Thoracic aorta (tissue), 2 donors: ENCODE measurements around the gene SYTL3. TPM values are rescaled to one million over a fixed set of nuclear protein-coding genes. Genes with fewer than 3 reads are reported as not detected.
"Not testable (repeated sequence)": the region's sequence is repeated elsewhere in the genome, so short reads cannot be mapped to it uniquely, and the experiment has no call there.

ENCODE experiments used
- ATAC-seq: fragments of 150-250 bp; one replicate; pipeline ENCODE4 v1.8.0; 2017; ENCODE audit warnings: low read depth; ENCODE audit not compliant: insufficient number of reproducible peaks, low FRiP score
- DNase-seq: peaks from one replicate; pipeline ENCODE4 v3.0.0-alpha.2; 2020; ENCODE audit warnings: low spot score
- H3K27ac ChIP-seq, 2 donors: fragments of 200-600 bp; sonication (generic); 1 replicate in 1 of 2; 2 replicates in 1 of 2; pipeline ENCODE4 v1.5.1; 2016; ENCODE audit warnings: mild to moderate bottlenecking in 2 of 2, moderate library complexity in 2 of 2
- H3K27me3 ChIP-seq: fragments of 200-600 bp; sonication (generic); replicated peaks from 2 replicates; pipeline ENCODE4 v1.6.0; 2016; ENCODE audit warnings: mild to moderate bottlenecking; ENCODE audit not compliant: insufficient read depth
- H3K36me3 ChIP-seq: fragments of 200-600 bp; sonication (generic); one replicate; pipeline ENCODE4 v1.5.1; 2016
- H3K4me1 ChIP-seq, 2 donors: fragments of 200-600 bp; sonication (generic); 1 replicate in 1 of 2; 2 replicates in 1 of 2; pipeline versions ENCODE4 v1.5.1 to v1.6.0; 2016; ENCODE audit warnings: low read depth in 2 of 2, mild to moderate bottlenecking in 1 of 2; ENCODE audit not compliant: control insufficient read depth in 1 of 2
- H3K4me3 ChIP-seq: fragments of 200-600 bp; sonication (generic); 2 replicates; pipeline ENCODE4 v1.5.1; 2016; ENCODE audit warnings: mild to moderate bottlenecking
- H3K9me3 ChIP-seq: fragments of 200-600 bp; sonication (generic); 2 replicates; pipeline ENCODE4 v1.5.1; 2016
- total RNA-seq, 2 donors: library from RNA; depleted of rRNA; stranded (reverse); fragments of >200 nt; gene quantifications; one replicate each; pipeline versions ENCODE4 v1.1.0 to v1.2.3, GENCODE V29; 2016
- TF ChIP-seq, protein P1 (sequence below): fragments of 200-600 bp; sonication (generic); IDR thresholded peaks from one replicate; pipeline ENCODE4 v1.5.1; 2019; ENCODE audit warnings: antibody characterized with exemption

Gene SYTL3
- total RNA-seq, 2 donors from 2014 or later, result 7.1 to 9.6 TPM

DNA sequence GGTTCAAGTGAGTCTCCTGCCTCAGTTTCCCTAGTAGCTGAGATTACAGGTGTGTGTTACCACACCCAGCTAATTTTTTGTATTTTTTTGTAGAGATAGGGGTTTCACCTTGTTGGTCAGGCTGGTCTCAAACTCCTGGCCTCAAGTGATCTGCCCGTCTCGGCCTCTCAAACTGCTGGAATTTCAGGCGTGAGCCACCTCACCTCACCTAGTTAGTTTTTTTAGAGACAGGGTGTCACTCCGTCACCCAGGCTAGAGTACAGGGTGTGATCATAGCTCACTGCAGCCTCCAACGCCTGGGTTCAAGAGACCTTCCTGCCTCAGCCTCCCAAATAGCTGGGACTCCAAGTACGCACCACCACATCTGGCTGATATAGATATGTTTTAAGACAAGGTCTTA lies 22.9 kb downstream of the SYTL3 start:
- H3K36me3 ChIP-seq, result no peaks in the 10 kb centered on the region
- H3K9me3 ChIP-seq, result no peaks in the 10 kb centered on the region
- no peaks in the 10 kb centered on the region for H3K4me1 ChIP-seq
- ATAC-seq (no peak), DNase-seq (no peak)
- no peak overlapping the region for H3K4me3 ChIP-seq
- TF ChIP-seq, protein P1, sequence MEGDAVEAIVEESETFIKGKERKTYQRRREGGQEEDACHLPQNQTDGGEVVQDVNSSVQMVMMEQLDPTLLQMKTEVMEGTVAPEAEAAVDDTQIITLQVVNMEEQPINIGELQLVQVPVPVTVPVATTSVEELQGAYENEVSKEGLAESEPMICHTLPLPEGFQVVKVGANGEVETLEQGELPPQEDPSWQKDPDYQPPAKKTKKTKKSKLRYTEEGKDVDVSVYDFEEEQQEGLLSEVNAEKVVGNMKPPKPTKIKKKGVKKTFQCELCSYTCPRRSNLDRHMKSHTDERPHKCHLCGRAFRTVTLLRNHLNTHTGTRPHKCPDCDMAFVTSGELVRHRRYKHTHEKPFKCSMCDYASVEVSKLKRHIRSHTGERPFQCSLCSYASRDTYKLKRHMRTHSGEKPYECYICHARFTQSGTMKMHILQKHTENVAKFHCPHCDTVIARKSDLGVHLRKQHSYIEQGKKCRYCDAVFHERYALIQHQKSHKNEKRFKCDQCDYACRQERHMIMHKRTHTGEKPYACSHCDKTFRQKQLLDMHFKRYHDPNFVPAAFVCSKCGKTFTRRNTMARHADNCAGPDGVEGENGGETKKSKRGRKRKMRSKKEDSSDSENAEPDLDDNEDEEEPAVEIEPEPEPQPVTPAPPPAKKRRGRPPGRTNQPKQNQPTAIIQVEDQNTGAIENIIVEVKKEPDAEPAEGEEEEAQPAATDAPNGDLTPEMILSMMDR, result no peak
- no peaks in the 10 kb centered on the region for H3K27me3 ChIP-seq
- H3K27ac ChIP-seq, result no peak overlapping the region

DNA sequence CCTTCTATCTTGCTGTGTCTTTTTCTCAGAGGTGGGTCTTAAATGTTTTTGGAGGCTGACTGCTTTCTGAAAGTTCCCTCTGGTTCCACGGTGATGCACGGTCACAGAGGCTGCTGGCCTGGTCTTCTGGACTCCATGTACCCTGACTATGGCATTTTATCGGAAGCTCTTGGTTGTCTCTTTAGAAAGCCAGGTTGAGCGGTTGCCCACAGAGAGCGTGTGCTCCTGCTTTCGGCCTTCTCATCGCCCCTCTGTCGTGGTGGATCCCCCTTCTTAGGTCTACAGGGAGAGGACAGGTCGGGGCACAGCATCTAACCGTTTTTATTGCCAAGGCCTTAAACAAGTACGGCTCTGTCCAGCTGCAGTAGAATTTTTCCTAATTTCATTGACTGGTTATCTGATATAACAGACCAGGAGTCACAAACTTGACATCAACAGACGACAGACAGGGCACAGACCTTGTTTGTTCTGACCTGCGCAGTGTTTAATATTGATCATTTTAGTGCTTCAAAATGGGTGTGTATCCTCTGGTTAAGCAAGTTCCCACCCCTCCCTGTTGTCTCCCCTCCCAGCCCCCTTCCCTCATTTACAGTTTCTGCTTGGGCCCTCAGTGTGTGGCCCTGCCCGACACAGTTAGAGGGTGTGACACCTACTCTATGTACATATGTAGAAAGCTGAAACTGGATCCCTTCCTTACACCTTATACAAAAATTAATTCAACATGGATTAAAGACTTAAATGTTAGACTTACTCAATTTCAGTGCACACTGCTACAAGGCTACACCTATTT lies 24.7 kb downstream of the SYTL3 start:
- DNase-seq (no peak), ATAC-seq (no peak)
- no peaks in the 10 kb centered on the region for H3K36me3 ChIP-seq
- H3K27me3 ChIP-seq, result no peaks in the 10 kb centered on the region
- H3K4me1 ChIP-seq, result no peaks in the 10 kb centered on the region
- H3K4me3 ChIP-seq, result no peak overlapping the region
- TF ChIP-seq, protein P1, result no peak
- no peaks in the 10 kb centered on the region for H3K9me3 ChIP-seq
- H3K27ac ChIP-seq, result no peak overlapping the region

DNA sequence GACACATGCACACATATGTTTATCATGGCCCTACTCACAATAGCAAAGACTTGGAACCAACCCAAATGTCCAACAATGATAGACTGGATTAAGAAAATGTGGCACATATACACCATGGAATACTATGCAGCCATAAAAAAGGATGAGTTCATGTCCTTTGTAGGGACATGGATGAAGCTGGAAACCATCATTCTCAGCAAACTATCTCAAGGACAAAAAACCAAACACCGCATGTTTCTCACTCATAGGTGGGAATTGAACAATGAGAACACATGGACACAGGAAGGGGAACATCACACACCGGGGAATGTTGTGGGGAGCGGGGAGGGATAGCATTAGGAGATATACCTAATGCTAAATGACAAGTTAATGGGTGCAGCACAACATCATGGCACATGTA lies 27.2 kb downstream of the SYTL3 start:
- H3K27me3 ChIP-seq, H3K36me3 ChIP-seq, H3K4me1 ChIP-seq, H3K9me3 ChIP-seq, DNase-seq, H3K4me3 ChIP-seq, H3K27ac ChIP-seq, ATAC-seq: not testable (repeated sequence)

DNA sequence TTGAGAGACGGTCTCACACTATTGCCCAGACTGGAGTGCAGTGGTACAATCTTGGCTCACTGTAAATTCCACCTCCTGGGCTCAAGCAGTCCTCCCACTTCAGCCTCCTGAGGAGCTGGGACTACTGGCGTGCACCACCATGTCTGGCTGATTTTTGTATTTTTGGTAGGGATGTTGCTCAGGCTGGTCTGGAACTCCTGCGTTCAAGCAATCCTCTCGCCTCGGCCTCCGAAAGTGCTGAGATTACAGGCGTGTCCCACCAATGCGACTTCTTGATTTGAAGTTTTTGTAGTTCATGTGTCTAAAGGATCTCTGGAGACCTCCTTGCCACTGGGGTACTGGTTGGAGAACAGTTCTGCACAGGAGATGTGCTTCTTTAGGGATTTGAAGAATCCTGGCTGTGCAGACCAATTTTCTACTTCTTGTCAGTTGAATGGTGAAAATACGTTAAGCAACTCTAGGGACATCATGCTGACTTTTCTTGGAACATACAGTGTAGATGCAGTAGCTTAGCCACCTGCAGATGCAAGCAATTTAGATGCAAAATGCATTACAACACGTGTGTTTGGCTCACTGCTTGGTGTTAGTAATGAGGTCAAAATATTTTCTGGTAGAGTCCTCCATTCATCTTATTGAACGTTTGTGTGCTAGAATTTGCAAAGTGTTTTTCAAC lies 28.2 kb downstream of the SYTL3 start:
- TF ChIP-seq, protein P1, result no peak
- Histone ChIP-seq H3K9me3 (no peaks in the 10 kb centered on the region), H3K4me1 (no peaks in the 10 kb centered on the region), H3K4me3 (no peak overlapping the region), H3K27ac (no peak overlapping the region), H3K27me3 (no peaks in the 10 kb centered on the region), H3K36me3 (no peaks in the 10 kb centered on the region)
- DNase-seq (no peak), ATAC-seq (no peak)

GRCh38 chr6:158680015-158680414 lies 30.2 kb downstream of the SYTL3 start:
- no peaks in the 10 kb centered on the region for H3K4me1 ChIP-seq
- DNase-seq (no peak), ATAC-seq (no peak)
- no peaks in the 10 kb centered on the region for H3K36me3 ChIP-seq
- TF ChIP-seq, protein P1, result no peak
- no peaks in the 10 kb centered on the region for H3K9me3 ChIP-seq
- H3K27me3 ChIP-seq, result no peaks in the 10 kb centered on the region
- no peak overlapping the region for H3K27ac ChIP-seq
- H3K4me3 ChIP-seq, result no peak overlapping the region
